GM12865 (cell line): ENCODE measurements around the gene ELF4.

Experiments used
- DNase-seq: peaks from one replicate; pipeline ENCODE4 v3.0.0; 2010; ENCODE audit warnings: low read depth
- H3K4me3 ChIP-seq: 2 replicates; pipeline ENCODE4 v1.5.1; 2011; ENCODE audit warnings: mild to moderate bottlenecking, low read depth, low read length, control low read depth
- TF ChIP-seq, protein P1 (sequence below): IDR thresholded peaks from 2 replicates; pipeline ENCODE4 v1.5.1; 2011; ENCODE audit warnings: low read length, control low read depth, low read depth, inconsistent platforms; ENCODE audit not compliant: insufficient read depth; ENCODE audit errors: missing control alignments

The ELF4 gene

DNA sequence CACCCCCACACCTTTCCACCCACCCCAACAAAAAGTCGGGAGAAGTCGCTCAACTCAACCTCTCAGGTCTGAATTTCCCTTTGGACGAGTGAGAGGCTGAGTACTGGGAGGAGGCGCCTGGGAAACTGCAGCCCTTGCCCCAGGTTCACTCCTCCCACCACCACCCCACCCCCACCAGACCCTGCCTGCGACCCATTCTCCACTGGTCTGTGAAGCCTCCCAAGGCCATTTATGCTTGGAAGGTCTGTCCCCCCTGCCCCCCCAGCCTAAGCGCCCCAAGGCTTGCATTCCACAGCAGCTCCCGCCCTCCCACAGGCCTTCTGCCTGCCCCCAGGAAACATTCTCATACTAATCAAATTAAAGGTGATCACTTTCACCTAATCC is 27.2 kb downstream of the ELF4 start:
- peak overlapping the region; percentile 64 for H3K4me3 ChIP-seq
- TF ChIP-seq, protein P1, sequence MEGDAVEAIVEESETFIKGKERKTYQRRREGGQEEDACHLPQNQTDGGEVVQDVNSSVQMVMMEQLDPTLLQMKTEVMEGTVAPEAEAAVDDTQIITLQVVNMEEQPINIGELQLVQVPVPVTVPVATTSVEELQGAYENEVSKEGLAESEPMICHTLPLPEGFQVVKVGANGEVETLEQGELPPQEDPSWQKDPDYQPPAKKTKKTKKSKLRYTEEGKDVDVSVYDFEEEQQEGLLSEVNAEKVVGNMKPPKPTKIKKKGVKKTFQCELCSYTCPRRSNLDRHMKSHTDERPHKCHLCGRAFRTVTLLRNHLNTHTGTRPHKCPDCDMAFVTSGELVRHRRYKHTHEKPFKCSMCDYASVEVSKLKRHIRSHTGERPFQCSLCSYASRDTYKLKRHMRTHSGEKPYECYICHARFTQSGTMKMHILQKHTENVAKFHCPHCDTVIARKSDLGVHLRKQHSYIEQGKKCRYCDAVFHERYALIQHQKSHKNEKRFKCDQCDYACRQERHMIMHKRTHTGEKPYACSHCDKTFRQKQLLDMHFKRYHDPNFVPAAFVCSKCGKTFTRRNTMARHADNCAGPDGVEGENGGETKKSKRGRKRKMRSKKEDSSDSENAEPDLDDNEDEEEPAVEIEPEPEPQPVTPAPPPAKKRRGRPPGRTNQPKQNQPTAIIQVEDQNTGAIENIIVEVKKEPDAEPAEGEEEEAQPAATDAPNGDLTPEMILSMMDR, result no peak
- peak; percentile 35 for DNase-seq

DNA sequence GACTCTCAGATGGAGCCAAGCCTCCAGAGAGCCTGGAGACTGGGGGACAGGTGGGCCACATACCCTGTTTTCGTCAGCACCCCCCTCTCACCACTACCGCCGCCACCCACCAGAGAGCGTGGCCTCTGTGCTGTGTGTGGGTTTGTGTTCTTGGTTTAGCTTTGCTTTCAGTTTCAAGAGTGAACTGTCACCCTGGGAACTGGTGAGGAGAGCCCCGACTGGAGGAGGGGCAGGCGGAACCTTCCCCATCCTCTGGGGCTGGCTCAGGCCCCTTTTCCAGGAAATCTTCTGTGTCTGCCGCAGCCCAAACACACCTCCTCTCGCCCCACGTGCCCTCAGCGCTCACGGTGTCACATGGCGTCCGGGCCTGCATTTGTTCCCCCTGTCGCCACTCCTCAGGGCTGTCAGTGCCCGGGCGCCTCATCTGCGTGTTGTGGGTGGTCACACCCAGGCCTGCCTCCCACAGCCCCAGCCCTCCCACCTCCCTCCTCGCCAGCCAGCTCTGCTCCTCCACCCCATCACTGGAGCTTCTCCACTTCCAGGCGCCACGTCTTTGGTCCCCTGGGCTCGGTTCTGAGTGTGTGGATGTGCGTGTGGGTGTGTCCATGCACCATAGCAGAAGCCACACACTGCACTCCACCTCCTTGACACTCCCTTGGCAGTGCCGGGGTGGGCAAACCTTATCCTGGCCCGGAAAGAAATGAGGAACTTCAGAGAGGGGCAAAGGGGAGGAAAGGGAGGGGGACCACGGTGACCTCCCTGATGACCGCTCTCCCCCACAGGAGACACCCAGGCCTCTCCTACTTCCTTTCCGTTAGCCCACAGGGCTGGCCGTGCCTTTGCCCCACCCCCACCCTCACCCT is 27.8 kb downstream of the ELF4 start:
- peak; percentile 81 for DNase-seq
- TF ChIP-seq, protein P1, result peak; percentile 49

DNA sequence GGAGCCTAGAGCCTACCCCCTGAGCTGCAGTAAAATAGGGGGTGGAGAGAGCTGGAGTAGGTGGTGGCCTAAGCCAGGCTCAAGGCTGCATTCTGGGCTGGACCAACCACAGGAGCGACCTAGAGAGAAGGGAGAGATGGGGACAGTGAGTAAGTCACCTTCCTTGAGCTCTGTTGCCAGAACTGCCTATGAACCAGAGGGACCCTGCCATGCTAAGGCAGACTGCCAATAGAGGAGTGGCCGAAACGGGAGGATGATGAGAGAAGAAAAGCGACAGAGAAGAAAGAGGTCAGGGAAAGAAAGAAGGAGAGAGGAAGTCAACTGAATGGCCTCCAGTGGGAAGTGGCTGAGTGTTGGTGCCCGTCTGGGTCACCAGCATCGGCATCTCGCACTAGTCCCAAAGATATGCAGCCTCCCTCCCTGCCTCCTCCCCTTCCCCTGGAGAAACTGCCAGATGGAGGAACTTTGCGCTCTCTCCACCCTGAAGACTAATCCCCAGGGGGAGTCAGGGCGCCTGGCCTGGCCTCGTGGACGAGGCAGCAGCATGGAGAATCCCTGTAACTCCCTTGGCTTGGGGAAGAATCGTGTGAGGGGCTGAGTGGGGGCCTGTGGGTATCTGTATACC is 28.8 kb downstream of the ELF4 start:
- TF ChIP-seq, protein P1, result no peak
- no peak for DNase-seq
- H3K4me3 ChIP-seq, result no peak overlapping the region

More for the DNA sequence above, 27.8 kb downstream of the ELF4 start:
- peak overlapping the region; percentile 64 for H3K4me3 ChIP-seq

DNA sequence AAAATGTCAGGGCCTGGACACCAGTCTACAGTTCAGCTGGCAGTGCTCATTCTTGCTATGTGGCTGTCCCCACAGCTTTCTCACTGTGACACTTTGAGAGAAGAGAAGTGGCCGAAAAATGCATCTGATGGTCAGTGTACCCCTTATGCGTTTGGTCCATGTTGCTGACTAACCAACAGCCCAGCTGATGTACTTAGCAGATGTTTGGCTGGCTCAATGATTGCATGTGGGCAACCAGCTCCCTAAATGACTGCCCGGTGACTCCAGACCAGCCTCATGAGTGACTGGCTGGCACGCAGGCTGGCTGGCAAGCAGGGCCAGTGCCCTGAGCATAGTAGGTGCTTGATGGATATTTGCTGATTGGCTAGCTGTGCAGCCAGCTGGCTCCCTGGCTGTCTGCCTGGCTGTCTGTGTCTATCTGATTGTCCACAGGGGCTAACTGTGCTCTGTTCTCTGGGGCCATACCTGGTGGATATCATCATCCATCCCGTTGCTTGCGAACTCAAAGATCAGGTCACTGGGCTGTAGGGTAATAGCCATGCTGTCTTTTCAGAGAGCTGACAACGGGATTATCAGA is 29.4 kb downstream of the ELF4 start:
- TF ChIP-seq, protein P1, result no peak
- no peak for DNase-seq
- no peak overlapping the region for H3K4me3 ChIP-seq

DNA sequence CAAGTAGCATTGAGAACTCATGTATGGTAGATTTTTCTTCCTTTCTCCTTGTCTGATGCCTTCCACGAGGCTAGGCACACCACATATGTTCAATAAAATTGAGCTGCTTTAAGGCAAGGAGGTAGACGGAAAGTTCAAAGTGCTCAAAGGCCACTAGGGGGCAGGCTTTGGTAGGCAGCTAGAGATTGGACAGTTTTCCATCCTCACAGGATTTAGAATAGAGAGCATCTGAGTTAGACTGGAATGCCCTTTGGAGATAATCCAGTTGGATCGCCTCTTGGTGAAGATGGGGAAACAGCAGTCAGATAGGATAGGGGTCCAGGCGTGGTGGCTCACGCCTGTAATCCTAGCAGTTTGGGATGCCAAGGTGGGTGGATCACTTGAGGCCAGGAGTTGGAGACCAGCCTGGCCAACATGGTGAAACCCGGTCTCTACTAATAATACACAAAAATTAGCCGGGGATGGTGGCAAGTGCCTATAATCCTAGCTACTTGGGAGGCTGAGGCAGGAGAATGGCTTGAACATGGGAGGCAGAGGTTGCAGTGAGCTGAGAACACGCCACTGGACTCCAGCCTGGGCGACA is 30.4 kb downstream of the ELF4 start:
- H3K4me3 ChIP-seq, result no peak overlapping the region
- DNase-seq, result peak; percentile 72
- TF ChIP-seq, protein P1, result peak; percentile 68

DNA sequence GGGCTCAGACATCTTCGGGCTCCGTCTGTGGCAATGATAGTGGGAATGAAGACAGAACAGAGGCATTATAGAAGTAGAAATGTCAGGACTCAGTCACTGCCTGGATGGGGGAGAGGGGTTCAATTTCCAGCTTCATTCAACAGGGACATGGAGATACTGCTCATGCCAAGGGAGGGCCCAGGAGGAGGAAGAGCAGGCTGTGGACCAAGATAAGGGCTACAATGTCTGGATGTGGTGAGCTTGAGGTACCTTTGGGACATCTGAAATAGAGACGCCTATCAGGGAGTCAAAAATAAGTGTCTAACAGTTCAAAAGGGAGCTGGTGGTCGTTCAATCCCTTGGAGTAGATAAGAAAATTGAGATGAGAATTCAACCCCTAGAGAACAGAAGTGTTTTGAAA is 34.5 kb downstream of the ELF4 start:
- H3K4me3 ChIP-seq, result no peak overlapping the region
- TF ChIP-seq, protein P1, result no peak
- no peak for DNase-seq
